Duodenal mucosa (tissue), 2 donors: ENCODE results near the gene LRRC8D.

ENCODE experiments used
- H3K27ac ChIP-seq: one replicate; pipeline ENCODE4 v1.7.0; 2013; ENCODE audit warnings: low read depth, low read length
- H3K27me3 ChIP-seq, 2 donors: one replicate each; pipeline ENCODE4 v1.7.0; 2013; ENCODE audit warnings: low read length in 2 of 2, control low read depth in 1 of 2; ENCODE audit not compliant: insufficient read depth in 2 of 2, control insufficient read depth in 1 of 2
- H3K36me3 ChIP-seq, 2 donors: one replicate each; pipeline ENCODE4 v1.7.0; 2013; ENCODE audit warnings: low read length in 2 of 2, control low read depth in 1 of 2; ENCODE audit not compliant: insufficient read depth in 2 of 2, control insufficient read depth in 1 of 2
- H3K4me1 ChIP-seq, 2 donors: one replicate each; pipeline ENCODE4 v1.7.0; 2013; ENCODE audit warnings: low read length in 2 of 2, control low read depth in 1 of 2; ENCODE audit not compliant: insufficient read depth in 2 of 2, control insufficient read depth in 1 of 2
- H3K4me3 ChIP-seq, 2 donors: one replicate each; pipeline ENCODE4 v1.7.0; 2013; ENCODE audit warnings: low read length in 2 of 2, low read depth in 1 of 2
- H3K9ac ChIP-seq, 2 donors: one replicate each; pipeline ENCODE4 v1.7.0; 2013; ENCODE audit warnings: low read length in 2 of 2, low read depth in 1 of 2
- H3K9me3 ChIP-seq, 2 donors: one replicate each; pipeline ENCODE4 v1.7.0; 2013; ENCODE audit warnings: low read length in 2 of 2, control low read depth in 1 of 2; ENCODE audit not compliant: control insufficient read depth in 1 of 2

LRRC8D gene

DNA sequence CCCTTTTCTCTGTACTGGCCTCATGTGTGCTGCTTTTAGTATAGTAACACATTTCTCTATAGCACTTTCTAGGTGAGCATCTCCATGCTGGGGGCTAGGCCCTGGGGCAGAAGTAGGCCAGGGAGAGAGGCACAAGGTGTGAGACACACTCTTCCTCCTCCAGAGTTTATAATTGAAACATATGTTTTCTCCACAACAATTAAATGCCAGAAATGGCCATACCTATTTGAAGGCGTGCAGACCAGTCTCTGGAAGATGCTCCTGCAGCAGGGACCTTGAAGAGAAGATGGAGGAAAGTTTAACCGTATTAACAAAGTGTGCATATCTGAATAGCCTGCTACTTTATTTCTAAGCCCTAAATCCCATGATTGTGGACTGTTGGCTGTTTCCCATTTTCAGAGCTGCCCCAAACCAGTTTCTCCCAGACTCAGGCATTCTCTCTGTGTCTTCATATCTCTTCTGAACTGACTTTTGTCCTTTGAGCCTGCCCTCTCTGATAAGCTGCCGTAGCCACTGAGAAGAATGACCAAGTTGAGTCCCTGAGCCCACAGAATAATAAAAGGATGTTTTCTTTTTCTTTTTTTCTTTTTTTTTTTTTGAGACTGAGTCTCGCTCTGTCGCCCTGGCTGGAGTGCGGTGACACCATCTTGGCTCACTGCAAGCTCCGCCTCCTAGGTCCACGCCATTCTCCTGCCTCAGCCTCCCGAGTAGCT, 81.3 kb downstream of the LRRC8D start:
- Histone ChIP-seq H3K27ac (no peak overlapping the region), H3K36me3 (no peaks in the 10 kb centered on the region), H3K4me3 (no peak overlapping the region), H3K27me3 (no peaks in the 10 kb centered on the region), H3K9ac (no peak overlapping the region), H3K9me3 (no peaks in the 10 kb centered on the region), H3K4me1 (peaks cover 28 to 34% of the 10 kb centered on the region in 2 donors)

DNA sequence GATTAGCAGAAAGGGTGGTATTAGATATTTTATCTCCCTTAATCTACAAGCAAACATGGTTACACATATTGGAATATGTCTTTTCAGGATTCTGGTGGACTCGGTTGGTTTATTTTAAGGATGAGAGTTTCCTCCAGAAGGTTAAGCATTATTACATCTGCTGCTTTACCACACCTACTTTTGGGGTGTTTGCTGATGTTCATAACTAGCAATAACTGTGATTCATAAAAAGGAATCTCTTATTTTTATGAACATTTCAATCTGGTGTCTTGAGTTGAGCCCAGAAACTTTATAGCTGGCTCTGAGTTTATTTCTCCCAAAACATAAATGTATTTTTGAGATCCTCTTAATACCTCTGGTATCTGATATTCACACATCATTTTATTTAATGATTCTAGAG, 82.7 kb downstream of the LRRC8D start:
- Histone ChIP-seq H3K4me3 (no peak overlapping the region), H3K4me1 (peaks cover 28 to 34% of the 10 kb centered on the region in 2 donors), H3K9me3 (no peaks in the 10 kb centered on the region), H3K36me3 (no peaks in the 10 kb centered on the region), H3K9ac (no peak overlapping the region), H3K27ac (no peak overlapping the region), H3K27me3 (no peaks in the 10 kb centered on the region)

- H3K9ac ChIP-seq: no peak overlapping the region
- H3K4me1 ChIP-seq: peaks cover 28 to 34% of the 10 kb centered on the region in 2 donors
- no peaks in the 10 kb centered on the region for H3K36me3 ChIP-seq
- H3K27ac ChIP-seq: no peak overlapping the region
- no peaks in the 10 kb centered on the region for H3K27me3 ChIP-seq
- H3K4me3 ChIP-seq: no peak overlapping the region
- no peaks in the 10 kb centered on the region for H3K9me3 ChIP-seq
Observed at GRCh38 chr1:89904219-89904980, 83.6 kb downstream of the LRRC8D start.

GRCh38 chr1:89905395-89906058, 84.7 kb downstream of the LRRC8D start:
- Histone ChIP-seq H3K9ac (no peak overlapping the region), H3K9me3 (no peaks in the 10 kb centered on the region), H3K4me1 (peaks cover 26 to 34% of the 10 kb centered on the region in 2 donors), H3K36me3 (no peaks in the 10 kb centered on the region), H3K27me3 (no peaks in the 10 kb centered on the region), H3K27ac (no peak overlapping the region), H3K4me3 (no peak overlapping the region)

GRCh38 chr1:89906088-89906487, 85.3 kb downstream of the LRRC8D start:
- Histone ChIP-seq H3K27me3 (no peaks in the 10 kb centered on the region), H3K27ac (no peak overlapping the region), H3K4me1 (peaks cover 20 to 28% of the 10 kb centered on the region in 2 donors)

GRCh38 chr1:89907727-89908212, 86.9 kb downstream of the LRRC8D start:
- Histone ChIP-seq H3K9ac (no peak overlapping the region), H3K27ac (no peak overlapping the region), H3K4me1 (peaks cover 8 to 14% of the 10 kb centered on the region in 2 donors)

More at GRCh38 chr1:89906088-89906487, 85.3 kb downstream of the LRRC8D start:
- Histone ChIP-seq H3K9me3 (no peaks in the 10 kb centered on the region), H3K36me3 (no peaks in the 10 kb centered on the region), H3K9ac (no peak overlapping the region), H3K4me3 (no peak overlapping the region)

DNA sequence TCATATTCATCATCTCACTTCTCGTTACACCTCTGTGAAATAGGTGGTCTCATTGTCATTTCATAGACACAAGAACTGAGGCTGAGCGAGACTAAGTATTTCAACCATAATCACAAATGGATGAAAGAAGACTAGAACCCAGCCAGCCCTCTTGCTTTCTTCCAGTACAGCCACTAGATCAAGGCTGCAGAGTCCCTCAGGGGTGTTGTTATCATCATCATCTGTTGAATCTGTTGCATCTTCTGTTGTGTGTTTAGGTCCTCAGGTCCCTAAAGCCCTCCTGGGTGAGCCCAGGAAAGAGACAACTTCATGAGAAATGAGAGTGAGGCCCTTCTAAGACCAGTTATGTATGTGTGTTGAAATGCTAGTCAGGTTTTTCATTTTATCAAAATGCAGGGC, 87.4 kb downstream of the LRRC8D start:
- H3K4me3 ChIP-seq: no peak overlapping the region
- H3K9me3 ChIP-seq: no peaks in the 10 kb centered on the region
- no peak overlapping the region for H3K27ac ChIP-seq
- H3K9ac ChIP-seq: no peak overlapping the region
- peaks cover 8 to 11% of the 10 kb centered on the region in 2 donors for H3K4me1 ChIP-seq
- H3K36me3 ChIP-seq: no peaks in the 10 kb centered on the region
- no peaks in the 10 kb centered on the region for H3K27me3 ChIP-seq

More at GRCh38 chr1:89907727-89908212, 86.9 kb downstream of the LRRC8D start:
- no peak overlapping the region for H3K4me3 ChIP-seq
- no peaks in the 10 kb centered on the region for H3K27me3 ChIP-seq
- no peaks in the 10 kb centered on the region for H3K9me3 ChIP-seq
- H3K36me3 ChIP-seq: no peaks in the 10 kb centered on the region

GRCh38 chr1:89908672-89909436, 88.0 kb downstream of the LRRC8D start:
- H3K4me3 ChIP-seq: no peak overlapping the region
- H3K27me3 ChIP-seq: no peaks in the 10 kb centered on the region
- no peak overlapping the region for H3K27ac ChIP-seq
- H3K9me3 ChIP-seq: no peaks in the 10 kb centered on the region
- no peaks in the 10 kb centered on the region for H3K36me3 ChIP-seq
- no peak overlapping the region for H3K9ac ChIP-seq
- H3K4me1 ChIP-seq: peaks cover 8 to 11% of the 10 kb centered on the region in 2 donors

GRCh38 chr1:89910268-89910667, 89.4 kb downstream of the LRRC8D start:
- no peaks in the 10 kb centered on the region for H3K9me3 ChIP-seq
- H3K4me3 ChIP-seq: no peak overlapping the region
- no peak overlapping the region for H3K9ac ChIP-seq
- H3K27me3 ChIP-seq: no peaks in the 10 kb centered on the region
- no peak overlapping the region for H3K27ac ChIP-seq
- peaks cover 8 to 11% of the 10 kb centered on the region in 2 donors for H3K4me1 ChIP-seq
- no peaks in the 10 kb centered on the region for H3K36me3 ChIP-seq
